NK-92 (cell line): Measurements from ENCODE around the gene WNT7B.
"Not testable (repeated sequence)": the region's sequence is repeated elsewhere in the genome, so short reads cannot be mapped to it uniquely, and the experiment has no call there.

ENCODE experiments used
- DNase-seq: peaks from one replicate; lab custom pipeline; 2025; ENCODE audit not compliant: unreplicated experiment; lab: John Stamatoyannopoulos, UW

WNT7B gene

DNA sequence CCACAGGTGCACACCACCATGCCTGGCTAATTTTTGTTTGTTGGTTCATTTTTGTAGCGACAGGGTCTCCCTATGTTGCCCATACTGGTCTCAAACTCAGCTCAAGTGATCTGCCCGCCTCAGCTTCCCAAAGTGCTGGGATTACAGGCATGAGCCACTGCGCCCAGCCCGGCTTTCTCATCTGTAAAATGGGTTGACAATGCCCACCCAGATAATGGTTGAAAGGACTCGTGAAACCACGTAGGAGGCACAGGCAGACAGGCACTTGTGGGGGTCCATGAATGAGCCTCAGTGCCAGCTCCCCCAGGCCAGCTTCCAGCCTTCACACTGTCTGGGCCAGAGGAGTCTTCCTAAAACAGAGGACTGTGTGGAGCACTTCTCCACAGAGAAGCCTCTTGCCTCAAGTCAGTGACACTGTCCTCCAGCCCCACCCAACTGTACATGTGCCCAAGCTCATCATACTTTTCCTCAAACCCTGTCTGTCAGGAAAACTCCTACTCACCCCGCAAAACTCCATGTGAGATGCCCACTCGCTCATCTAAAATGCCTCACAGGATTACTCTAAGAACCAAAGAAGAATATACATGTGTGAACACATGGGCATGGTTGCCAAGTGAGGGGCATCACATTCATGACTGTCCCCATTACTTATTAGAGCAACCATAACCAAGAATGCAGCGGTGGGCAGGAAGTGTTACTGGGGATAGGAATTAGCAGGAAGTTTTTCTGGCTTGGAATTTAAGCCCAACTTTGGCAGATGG is 32.1 kb upstream of the WNT7B start:
- no peak for DNase-seq

GRCh38 chr22:46008291-46008690 is 31.3 kb upstream of the WNT7B start:
- DNase-seq, result no peak

DNA sequence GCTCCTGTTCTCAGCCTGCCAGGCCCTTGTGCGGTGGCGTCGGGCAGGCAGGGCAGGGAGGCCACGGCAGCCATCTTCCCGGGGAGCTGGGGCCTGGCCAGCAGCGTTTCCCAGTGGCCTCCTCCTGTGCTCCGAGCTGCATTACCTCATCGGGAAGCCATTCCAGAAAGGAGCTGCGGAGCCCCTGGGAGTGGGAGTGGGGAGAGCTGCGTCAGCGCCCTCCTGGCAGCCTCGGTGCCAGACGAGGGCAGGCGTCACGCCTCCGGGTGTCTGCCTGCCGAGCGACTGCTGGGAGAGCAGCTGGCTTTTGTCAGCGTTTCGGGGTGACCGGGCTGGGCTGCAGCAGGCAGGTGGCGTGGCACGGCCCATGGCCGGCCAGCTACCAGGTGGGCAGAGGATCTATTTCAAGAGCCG is 30.9 kb upstream of the WNT7B start:
- DNase-seq, result no peak

DNA sequence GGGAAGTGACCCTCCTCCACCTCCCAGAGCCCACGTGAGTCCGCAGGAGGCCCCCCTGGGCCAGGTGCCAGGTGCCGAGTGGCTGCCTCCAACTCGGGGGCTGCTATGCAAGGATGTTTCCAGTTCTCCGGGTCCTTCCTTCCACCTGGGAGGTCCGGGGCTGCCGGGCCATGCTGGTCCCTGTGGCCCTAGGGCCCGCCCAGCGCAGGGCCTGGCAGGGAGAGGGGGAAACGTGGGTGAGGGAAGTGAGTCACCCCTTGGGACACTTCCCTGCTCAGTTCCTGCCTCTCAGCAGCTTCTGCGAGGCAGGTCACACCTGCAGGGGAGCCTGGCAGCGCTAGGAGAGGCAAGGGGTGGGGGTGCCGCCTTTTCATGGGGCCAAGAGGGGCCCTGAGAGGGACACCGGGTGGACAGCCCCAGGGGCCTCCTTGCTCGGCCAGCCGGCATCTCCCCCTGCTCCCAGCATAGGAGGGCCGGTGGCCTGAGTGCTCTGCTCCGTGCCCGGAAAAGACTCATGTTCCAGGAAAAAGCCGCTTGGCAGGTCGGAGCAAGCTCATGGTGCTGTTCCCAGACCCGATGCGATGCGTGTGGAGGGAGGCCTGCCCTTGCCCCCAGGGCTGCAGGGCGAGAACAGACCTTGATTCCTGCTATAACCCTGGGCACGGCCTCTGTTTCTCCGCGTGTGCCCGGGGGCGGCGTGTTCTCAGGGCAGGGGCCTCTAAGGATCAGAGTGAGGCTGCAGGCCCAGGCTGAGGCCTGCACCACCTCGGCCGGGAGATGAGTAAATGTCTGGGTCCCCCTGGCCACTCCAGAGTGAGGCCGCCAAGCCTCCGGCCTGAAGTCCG is 30.3 kb upstream of the WNT7B start:
- DNase-seq, result no peak

DNA sequence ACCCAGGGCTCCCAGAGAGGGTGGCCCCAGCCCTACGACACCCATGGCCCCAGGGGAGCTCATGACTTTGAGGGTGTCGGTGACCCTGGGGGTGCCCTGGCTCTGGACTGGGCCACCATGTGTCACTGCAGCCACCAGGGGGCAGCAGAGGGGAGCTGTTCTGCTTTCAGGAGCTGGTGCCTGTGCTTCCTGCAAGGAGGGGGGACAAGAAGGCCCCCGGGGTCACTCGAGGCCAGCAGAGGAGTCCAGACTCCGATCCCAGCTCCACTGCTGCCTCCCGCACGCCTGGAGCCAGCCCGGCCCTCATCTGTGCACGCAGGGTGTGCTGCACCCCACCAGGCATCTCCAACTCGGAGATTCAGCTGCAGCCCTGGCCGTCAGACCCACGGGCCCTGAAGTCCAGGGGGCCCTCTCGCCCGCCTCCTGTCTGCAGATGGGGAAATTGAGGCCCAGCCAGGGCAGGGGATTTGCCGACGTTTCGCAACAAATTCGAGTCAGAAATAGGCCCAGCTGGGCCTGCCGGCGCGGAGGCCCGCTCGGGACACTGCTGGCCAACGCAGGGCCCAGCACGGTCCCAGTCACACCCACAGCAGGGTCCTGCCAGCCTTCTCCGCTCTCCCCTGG is 29.5 kb upstream of the WNT7B start:
- DNase-seq, result no peak

DNA sequence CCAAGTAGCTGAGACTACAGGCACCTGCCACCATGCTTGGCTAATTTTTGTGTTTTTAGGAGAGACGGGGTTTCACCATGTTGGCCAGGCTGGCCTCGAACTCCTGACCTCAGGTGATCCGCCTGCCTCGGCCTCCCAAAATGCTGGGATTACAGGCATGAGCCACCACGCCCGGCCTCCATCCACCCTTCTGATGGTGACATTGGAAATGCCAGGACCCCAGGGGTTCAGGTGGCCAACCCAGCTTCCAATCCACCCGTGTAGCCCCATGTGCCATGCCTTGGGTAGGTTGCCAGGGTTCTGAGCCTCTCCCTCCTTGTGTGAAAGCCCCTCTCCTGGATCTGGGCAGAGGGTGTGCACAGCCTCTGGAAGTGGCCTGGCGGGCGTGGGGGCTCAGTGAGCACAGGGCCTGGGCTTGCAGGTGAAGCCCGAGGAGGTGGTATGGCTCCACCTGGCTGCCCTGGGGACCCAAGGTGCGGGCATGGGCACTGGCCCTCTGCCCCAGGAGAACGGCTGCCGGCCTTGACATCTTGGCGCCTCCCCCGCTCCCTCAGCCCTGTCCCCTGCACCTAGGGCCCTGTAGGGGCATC is 28.2 kb upstream of the WNT7B start:
- DNase-seq, result not testable (repeated sequence)

- DNase-seq, result no peak
Observed at GRCh38 chr22:46004105-46004866, 27.3 kb upstream of the WNT7B start.

- DNase-seq, result no peak
Observed at GRCh38 chr22:46003271-46004091, 26.5 kb upstream of the WNT7B start.

DNA sequence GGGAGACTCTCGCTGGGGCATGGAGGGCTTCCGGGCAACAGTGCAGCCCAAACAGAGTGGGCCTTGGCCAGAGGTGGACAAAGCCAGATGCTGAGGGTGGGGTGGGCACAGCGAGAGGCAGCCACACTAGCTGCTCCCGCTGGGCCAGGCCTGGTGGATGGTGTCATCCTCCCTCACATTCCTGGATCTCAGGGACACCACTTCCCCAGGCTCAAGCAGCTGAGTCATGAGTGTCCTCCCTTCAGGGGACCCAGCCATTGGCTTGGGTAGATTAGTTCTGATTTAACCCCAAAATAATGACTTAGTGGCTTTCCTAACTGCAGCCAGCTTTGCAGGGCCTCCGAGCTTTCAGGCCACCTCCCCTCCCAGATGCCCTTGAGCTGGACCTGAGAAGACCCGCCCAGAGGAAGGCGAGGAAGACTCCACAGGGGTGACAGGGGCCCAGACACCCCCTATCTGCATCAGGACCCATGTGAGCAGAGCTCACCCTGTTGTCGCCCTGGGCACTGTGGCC is 25.9 kb upstream of the WNT7B start:
- no peak for DNase-seq

- DNase-seq, result no peak
Observed at GRCh38 chr22:46001426-46002106, 24.6 kb upstream of the WNT7B start.

GRCh38 chr22:46001046-46001425 is 24.1 kb upstream of the WNT7B start:
- no peak for DNase-seq

DNA sequence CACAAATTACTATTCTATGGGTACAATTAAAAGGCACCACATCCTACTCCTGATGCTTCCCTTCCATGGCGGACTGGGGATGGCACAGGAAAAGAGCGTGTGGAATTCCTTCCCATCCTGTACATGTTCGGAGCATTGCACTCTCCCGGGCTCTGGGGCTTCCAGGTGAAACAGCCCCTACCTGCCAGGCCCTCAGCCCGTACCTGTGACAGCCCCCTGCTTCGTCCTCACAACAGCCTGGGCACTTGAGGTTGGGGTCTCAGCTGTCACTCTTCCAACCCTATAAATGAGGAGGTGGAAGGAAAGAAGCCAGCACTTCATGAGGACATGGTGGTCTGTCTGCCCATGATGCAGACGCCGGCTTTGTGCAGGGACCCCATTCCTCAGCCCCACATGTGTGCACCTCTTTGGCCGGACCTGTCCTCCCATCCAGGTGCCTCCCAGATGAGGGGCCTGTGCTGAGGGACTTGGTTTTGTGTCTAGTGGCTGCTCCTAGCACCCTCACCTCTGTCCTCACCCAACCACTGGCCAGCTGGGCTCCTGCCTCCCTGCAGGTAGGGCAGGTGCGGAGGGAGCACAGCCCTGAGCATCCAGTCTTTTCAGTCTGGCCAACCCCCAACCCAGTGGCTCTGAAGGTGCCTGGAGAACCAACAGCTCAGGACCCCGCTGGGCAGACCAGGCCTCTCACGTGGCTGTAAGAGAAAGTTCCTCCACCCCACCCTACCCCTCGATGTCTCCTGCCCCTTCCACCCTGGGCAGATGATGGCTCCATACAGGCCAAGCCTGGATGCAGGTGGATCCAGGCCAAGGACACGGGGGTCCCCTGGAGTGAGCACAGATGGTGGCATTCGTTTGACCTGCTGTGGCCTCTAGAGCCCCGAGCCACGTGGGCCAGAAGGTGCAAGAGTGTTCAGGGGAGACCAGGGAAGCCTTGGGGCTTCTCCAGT is 23.4 kb upstream of the WNT7B start:
- no peak for DNase-seq

DNA sequence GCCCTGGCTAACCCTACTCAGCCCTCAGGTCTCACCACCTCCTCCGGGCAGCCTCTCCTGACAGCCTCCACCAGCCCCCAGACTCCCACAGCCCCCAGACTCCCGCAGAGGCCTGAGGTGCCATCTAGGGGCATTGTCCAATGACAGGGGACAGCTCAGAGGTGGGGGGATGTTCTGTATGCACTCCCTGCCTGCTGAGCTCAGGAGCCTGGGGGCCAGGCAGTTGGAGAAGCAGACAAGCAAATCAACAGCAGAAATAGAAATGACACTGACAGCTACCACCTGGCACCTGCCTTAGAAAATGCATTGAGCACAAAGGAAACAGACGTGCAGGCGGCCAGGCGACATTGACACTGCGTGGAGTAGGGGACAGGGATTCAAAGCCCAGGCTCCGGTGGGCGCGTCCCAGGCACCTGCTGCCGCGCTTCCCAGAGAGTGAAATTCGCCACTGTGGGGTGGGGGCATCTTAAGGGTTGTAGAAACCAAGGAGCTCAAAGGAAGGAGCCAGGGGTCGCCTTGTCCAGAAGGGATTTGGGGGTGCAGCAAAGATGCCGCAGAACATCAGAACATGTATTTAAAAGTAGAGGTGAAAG is 22.5 kb upstream of the WNT7B start:
- DNase-seq, result no peak

DNA sequence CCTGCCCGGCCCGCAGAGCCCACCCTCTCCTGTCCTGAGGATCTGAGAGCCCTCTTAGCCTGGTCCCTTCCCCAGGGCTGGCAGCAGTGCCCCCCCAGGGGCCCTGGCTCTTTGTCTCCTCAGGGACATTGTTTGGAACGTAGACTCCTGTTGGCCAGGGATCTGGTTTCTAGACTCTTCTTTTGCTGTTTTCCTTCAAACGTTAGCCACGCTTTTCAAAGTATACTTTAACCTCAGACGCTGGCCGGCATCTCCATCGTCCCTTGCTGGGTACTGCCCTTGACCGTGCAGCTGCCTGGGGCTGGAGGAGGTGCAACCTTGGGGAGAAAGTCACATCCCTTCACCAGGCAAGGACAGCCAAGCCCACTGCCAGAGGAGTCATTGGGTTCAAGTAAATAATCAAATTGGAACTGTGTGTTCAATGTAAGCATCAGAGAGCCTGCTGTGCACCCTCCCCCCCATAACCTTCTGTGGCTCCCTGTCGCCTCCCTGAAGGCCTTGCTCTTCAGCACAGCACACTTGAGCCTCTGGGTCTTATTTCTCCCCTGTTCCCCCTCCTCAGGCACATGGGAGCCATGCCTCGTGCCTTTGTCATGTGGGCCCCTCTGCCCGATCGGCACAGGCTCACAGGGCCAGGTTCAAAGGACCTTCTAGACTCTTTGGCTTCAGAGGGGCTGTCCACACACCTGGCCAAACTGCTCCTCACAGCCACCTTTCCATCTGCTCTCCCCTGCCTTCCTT is 21.8 kb upstream of the WNT7B start:
- DNase-seq, result no peak

- DNase-seq, result no peak
Observed at GRCh38 chr22:45997777-45998637, 21.0 kb upstream of the WNT7B start.
